Effector CD8-positive, alpha-beta T cell (primary cell): ENCODE data around the gene MPV17L2.

Experiments
- DNase-seq: peaks from one replicate; lab custom pipeline; 2025; lab: John Stamatoyannopoulos, UW

Gene MPV17L2

GRCh38 chr19:18160971-18161635, 31.9 kb upstream of the MPV17L2 start:
- peak; percentile 80 for DNase-seq

GRCh38 chr19:18161636-18162002, 31.4 kb upstream of the MPV17L2 start:
- DNase-seq: no peak

- DNase-seq: no peak
These were observed 28.9 kb upstream of the MPV17L2 start for GRCh38 chr19:18164072-18164471.

GRCh38 chr19:18165794-18166544, 27.0 kb upstream of the MPV17L2 start:
- DNase-seq: no peak

- no peak for DNase-seq
These were observed 26.0 kb upstream of the MPV17L2 start for GRCh38 chr19:18167011-18167410.

GRCh38 chr19:18167975-18168645, 24.9 kb upstream of the MPV17L2 start:
- peak; percentile 36 for DNase-seq

DNA sequence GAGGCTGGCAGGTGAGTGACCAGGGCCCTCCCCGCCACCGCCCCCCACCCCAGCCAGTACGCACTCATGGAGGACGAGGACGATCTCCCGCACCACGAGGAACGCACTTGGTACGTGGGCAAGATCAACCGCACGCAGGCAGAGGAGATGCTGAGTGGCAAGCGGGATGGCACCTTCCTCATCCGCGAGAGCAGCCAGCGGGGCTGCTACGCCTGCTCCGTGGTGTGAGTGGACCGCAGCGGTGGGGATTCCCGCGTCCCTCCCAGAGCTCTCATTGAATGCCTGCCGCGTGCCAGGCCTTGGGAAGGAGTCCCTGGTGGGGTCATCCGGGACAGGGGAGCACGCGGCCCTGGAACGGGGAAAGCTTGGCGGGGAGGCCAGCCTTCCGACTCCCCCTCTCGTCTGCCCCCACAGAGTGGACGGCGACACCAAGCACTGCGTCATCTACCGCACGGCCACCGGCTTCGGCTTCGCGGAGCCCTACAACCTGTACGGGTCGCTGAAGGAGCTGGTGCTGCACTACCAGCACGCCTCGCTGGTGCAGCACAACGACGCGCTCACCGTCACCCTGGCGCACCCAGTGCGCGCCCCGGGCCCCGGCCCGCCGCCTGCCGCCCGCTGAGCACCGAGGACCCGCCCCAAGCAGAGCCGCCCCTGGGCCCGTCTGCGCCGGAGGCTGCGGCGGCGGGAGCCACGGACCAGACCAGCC, 24.2 kb upstream of the MPV17L2 start:
- DNase-seq: no peak

- no peak for DNase-seq
These were observed 22.2 kb upstream of the MPV17L2 start for GRCh38 chr19:18170714-18171255.

GRCh38 chr19:18171605-18172327, 21.3 kb upstream of the MPV17L2 start:
- DNase-seq: no peak

- no peak for DNase-seq
These were observed 20.5 kb upstream of the MPV17L2 start for GRCh38 chr19:18172331-18173053.

- no peak for DNase-seq
These were observed 19.9 kb upstream of the MPV17L2 start for GRCh38 chr19:18173054-18173571.

- peak; percentile 40 for DNase-seq
These were observed 19.3 kb upstream of the MPV17L2 start, which contains the start of gene IFI30 for GRCh38 chr19:18173572-18174288. Gene IFI30, plus strand, starts transcription at chr19:18173813. Its CDS starts 29 bp downstream, at chr19:18173842.

DNA sequence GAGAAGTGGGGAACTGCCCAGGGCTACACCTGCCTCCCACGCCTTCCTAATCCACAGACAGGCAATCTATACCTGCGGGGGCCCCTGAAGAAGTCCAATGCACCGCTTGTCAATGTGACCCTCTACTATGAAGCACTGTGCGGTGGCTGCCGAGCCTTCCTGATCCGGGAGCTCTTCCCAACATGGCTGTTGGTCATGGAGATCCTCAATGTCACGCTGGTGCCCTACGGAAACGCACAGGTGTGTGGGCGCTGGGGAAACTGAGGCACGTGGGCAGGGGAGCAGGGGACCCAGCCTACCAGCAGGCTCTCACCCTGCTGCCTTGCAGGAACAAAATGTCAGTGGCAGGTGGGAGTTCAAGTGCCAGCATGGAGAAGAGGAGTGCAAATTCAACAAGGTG, 18.0 kb upstream of the MPV17L2 start:
- DNase-seq: no peak

DNA sequence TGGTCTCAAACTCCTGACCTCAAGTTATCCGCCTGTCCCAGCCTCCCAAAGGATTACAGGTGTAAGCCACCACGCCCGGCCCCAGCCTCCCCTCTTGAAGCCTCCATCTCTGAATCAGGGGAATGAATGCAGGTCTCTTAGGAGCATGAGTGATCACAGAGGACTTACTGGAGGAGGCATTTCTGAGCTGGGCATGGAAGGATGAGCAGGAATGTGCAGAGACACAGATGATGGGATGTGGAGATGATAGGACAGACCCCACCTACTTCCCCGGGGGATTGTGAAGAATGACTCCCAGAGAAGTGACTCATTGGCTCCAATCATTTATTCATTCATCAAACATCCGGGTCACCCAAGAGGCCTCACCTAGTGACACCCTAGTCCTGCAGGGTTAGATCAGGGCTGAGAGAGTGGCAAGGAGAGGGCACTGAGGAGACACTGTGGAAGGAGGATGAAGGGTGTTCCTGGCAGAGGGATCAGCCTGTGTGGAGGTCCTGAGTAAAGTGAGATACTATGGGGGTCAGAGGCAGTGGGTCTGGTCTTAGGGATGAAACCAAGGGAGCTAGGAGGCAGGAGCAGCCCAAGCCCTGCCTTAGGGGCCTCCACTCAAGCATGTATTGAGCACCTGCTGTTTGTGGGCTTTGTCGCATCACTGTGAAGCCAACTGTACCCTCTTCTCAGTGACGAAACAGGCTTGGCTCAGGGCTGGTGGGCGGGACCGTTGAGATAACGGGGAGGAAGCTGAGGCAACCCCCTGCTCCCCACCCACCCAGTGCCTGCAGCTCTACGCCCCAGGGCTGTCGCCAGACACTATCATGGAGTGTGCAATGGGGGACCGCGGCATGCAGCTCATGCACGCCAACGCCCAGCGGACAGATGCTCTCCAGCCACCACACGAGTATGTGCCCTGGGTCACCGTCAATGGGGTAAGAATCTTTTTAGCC, 16.4 kb upstream of the MPV17L2 start:
- DNase-seq: no peak

- no peak for DNase-seq
These were observed 13.1 kb upstream of the MPV17L2 start for GRCh38 chr19:18179957-18180356.

DNA sequence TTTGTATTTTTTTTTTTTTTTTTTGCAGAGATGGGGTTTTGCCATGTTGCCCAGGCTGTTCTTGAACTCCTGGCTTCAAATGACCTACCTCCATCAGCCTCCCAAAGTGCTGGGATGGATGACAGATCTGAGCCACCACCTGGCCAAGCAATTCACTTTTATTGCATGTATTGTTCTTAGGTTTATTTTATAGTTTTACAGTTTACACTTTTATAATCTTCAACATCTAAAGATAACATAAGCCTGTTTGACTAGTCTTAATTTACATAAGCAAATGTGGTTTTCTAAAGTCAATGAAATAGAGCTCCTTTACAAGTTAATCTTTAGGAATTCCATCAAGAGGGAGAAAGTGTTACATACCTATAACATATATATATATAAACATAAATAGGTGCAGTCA, 9.5 kb upstream of the MPV17L2 start:
- no peak for DNase-seq

- DNase-seq: no peak
These were observed 7.5 kb upstream of the MPV17L2 start for GRCh38 chr19:18185538-18185937.

DNA sequence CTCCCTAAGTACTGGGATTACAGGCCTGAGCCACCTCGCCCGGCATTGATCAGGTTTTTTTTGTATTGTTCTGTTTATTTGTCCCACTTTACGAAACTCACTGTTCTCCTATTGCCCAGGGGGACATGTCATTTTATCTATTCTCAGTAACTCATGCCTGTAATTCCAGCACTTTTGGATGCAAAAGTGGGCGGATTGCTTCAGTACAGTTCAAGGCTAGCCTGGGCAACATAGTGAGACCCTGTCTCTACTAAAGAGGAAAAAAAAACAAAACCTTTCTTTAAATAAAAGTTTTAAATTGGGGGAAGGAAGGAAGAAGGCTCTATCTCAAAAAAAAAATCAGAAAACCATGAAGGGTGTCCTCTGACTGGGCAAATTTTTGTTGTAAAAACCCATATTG, 2.7 kb upstream of the MPV17L2 start:
- no peak for DNase-seq

DNA sequence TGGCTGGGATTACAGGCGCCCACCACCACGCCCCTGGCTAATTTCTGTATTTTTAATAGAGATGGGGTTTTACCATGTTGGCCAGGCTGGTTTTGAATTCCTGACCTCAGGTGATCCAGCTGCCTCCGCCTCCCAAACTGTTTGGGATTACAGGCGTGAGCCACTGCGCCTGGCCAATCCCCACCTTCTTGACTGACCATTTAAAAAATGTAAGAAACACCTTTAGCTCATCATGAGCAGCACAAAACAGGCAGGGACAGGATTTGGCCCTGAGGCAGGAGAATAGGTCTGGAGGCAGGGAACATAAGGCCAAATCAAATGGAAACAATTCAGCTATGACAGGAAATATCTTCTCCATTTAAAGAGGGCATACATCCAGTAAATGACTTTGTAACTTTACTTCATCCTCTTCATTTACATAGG, 1.4 kb upstream of the MPV17L2 start:
- no peak for DNase-seq
